CD4-positive, alpha-beta T cell (primary cell): Measurements from ENCODE around the gene HSPB2. TPM values are rescaled to one million over a fixed set of nuclear protein-coding genes. Genes with fewer than 3 reads are reported as not detected.

Experiments
- ATAC-seq: fragments of 200-7000 bp; cut with Tn5 transposase; one replicate; pipeline ENCODE4 v1.10.0; 2022; ENCODE audit warnings: mild to moderate bottlenecking; ENCODE audit not compliant: poor library complexity
- CTCF ChIA-PET: fragments of 350-600 bp; sonication (Branson Sonifier 250); formaldehyde crosslinking; loops from one replicate; lab custom pipeline; 2021; ENCODE audit warnings: antibody characterized with exemption, inconsistent platforms; lab: Charles Lee
- POLR2A ChIA-PET: fragments of 350-600 bp; sonication (Branson Sonifier 250); formaldehyde crosslinking; loops from one replicate; lab custom pipeline; 2021; ENCODE audit warnings: antibody characterized with exemption, inconsistent platforms; lab: Charles Lee
- DNase-seq, 14 experiments: peaks; one replicate each; pipeline ENCODE4 v3.0.0-alpha.2; 2013 to 2020; ENCODE audit warnings: mixed read lengths in 2 of 14
- H3K27ac ChIP-seq, 2 donors: one replicate each; pipeline versions ENCODE4 v1.5.1 to v1.7.0; 2013; ENCODE audit warnings: low read length in 2 of 2, low read depth in 1 of 2, mild to moderate bottlenecking in 1 of 2
- H3K27me3 ChIP-seq, 2 experiments: 1 replicate in 1 of 2; 2 replicates in 1 of 2; pipeline versions ENCODE4 v1.6.1 to v1.7.0; 2013; ENCODE audit warnings: low read length in 2 of 2, control low read depth in 1 of 2, mild to moderate bottlenecking in 1 of 2, moderate library complexity in 1 of 2; ENCODE audit not compliant: insufficient read depth in 2 of 2, control insufficient read depth in 1 of 2
- H3K36me3 ChIP-seq: one replicate; pipeline ENCODE4 v1.6.1; 2013; ENCODE audit warnings: low read length, control low read depth; ENCODE audit not compliant: insufficient read depth
- H3K4me1 ChIP-seq: one replicate; pipeline ENCODE4 v1.6.1; 2013; ENCODE audit warnings: low read length, control low read depth; ENCODE audit not compliant: insufficient read depth
- H3K4me3 ChIP-seq: one replicate; pipeline ENCODE4 v1.5.1; 2013; ENCODE audit warnings: mild to moderate bottlenecking, low read length, moderate library complexity
- H3K9me3 ChIP-seq, 2 experiments: 1 replicate in 1 of 2; 2 replicates in 1 of 2; pipeline versions ENCODE4 v1.6.1 to v1.7.0; 2013; ENCODE audit warnings: low read length in 2 of 2, mild to moderate bottlenecking in 2 of 2, control low read depth in 1 of 2, moderate library complexity in 1 of 2; ENCODE audit not compliant: control insufficient read depth in 1 of 2, insufficient read depth in 1 of 2
- H3K27ac Mint-ChIP-seq: one replicate; pipeline ENCODE4 v1.8.0; 2020; ENCODE audit warnings: mixed read lengths
- H3K27me3 Mint-ChIP-seq: one replicate; pipeline ENCODE4 v1.8.0; 2021; ENCODE audit warnings: mixed read lengths
- H3K36me3 Mint-ChIP-seq: one replicate; pipeline ENCODE4 v1.8.0; 2021; ENCODE audit warnings: low read depth, mixed read lengths
- H3K4me1 Mint-ChIP-seq: one replicate; pipeline ENCODE4 v1.8.0; 2021; ENCODE audit warnings: low read depth, mixed read lengths
- H3K4me3 Mint-ChIP-seq: one replicate; pipeline ENCODE4 v1.8.0; 2020; ENCODE audit warnings: mild to moderate bottlenecking, mixed read lengths
- H3K9me3 Mint-ChIP-seq: one replicate; pipeline ENCODE4 v1.8.0; 2020; ENCODE audit warnings: mixed read lengths
- intact Hi-C, 2 experiments: fragments of 100-400 bp; cut with DNase I in 1 of 2; cut with micrococcal nuclease in 1 of 2; formaldehyde crosslinking; loops; one replicate each; pipeline versions ENCODE4 v1.15.1 to v1.9.0; 2023 to 2025; cut with DNase I, micrococcal nuclease
- polyA plus RNA-seq, 2 donors: library from polyadenylated mRNA; unstranded; fragments of 120-200 nt; gene quantifications; one replicate each; pipeline ENCODE4 v1.2.1, GENCODE V29; 2013
- total RNA-seq, 174 experiments: library from RNA in 2 of 174; stranded (reverse) in 2 of 174; gene quantifications; one replicate each; pipeline ENCODE4 v1.2.3 and lab custom pipeline; 2021 to 2026
- TF ChIP-seq, protein P1 (sequence below): fragments of 200-600 bp; IDR thresholded peaks from one replicate; pipeline ENCODE4 v1.8.0; 2022; ENCODE audit warnings: antibody characterized with exemption, mild to moderate bottlenecking

HSPB2 gene, protein sequence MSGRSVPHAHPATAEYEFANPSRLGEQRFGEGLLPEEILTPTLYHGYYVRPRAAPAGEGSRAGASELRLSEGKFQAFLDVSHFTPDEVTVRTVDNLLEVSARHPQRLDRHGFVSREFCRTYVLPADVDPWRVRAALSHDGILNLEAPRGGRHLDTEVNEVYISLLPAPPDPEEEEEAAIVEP
- not detected for total RNA-seq
- polyA plus RNA-seq (2013, experiment 1 of 2), result not detected
- polyA plus RNA-seq (2013, experiment 2 of 2), result 4.2 TPM
- total RNA-seq (lab: John Stamatoyannopoulos, UW), result 0 reads per million in 172 experiments

DNA sequence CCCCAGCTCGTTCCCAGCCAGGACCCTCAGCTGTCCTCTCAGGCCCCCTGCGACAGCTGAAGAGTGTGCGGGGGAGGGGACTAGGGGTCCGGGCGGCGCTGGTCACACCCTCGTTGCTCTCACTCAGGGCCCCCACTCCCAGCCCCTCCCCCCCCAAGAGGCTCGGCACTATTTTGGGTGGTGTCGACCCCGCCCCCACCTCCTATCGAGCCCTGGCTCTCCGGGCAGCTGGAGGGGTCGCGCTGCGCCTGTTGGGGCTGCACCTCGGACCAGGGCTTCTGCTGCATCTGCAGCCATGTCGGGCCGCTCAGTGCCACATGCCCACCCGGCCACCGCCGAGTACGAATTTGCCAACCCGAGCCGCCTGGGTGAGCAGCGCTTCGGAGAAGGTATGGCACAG, at the start of gene HSPB2:
TSS of gene HSPB2 (plus strand) at position 200 of the 400 bp plus-strand sequence. CDS start at position 296, 96 bp downstream.
- ATAC-seq (no peak), DNase-seq (no peak)
- H3K27ac Mint-ChIP-seq, result no peak within 1 kb of the TSS
- intact Hi-C loops, result no loop called here
- no peak within 1 kb of the TSS for H3K27ac ChIP-seq
- no peaks in the 10 kb centered on the region for H3K4me1 Mint-ChIP-seq
- H3K27me3 ChIP-seq, result peaks cover 32 to 39% of the 10 kb centered on the region in 2 experiments
- H3K27me3 Mint-ChIP-seq, result peaks cover 73% of the 10 kb centered on the region
- CTCF ChIA-PET, result no interaction called here
- H3K4me3 ChIP-seq, result no peak within 1 kb of the TSS
- H3K9me3 Mint-ChIP-seq, result no peaks in the 10 kb centered on the region
- H3K4me3 Mint-ChIP-seq, result no peak within 1 kb of the TSS
- H3K9me3 ChIP-seq, result peaks cover 0 to 7% of the 10 kb centered on the region in 2 experiments
- POLR2A ChIA-PET, result no interaction called here
- H3K4me1 ChIP-seq, result no peaks in the 10 kb centered on the region
- no peaks in the 10 kb centered on the region for H3K36me3 Mint-ChIP-seq
- TF ChIP-seq, protein P1, sequence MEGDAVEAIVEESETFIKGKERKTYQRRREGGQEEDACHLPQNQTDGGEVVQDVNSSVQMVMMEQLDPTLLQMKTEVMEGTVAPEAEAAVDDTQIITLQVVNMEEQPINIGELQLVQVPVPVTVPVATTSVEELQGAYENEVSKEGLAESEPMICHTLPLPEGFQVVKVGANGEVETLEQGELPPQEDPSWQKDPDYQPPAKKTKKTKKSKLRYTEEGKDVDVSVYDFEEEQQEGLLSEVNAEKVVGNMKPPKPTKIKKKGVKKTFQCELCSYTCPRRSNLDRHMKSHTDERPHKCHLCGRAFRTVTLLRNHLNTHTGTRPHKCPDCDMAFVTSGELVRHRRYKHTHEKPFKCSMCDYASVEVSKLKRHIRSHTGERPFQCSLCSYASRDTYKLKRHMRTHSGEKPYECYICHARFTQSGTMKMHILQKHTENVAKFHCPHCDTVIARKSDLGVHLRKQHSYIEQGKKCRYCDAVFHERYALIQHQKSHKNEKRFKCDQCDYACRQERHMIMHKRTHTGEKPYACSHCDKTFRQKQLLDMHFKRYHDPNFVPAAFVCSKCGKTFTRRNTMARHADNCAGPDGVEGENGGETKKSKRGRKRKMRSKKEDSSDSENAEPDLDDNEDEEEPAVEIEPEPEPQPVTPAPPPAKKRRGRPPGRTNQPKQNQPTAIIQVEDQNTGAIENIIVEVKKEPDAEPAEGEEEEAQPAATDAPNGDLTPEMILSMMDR, result no peak
- no peaks in the 10 kb centered on the region for H3K36me3 ChIP-seq

DNA sequence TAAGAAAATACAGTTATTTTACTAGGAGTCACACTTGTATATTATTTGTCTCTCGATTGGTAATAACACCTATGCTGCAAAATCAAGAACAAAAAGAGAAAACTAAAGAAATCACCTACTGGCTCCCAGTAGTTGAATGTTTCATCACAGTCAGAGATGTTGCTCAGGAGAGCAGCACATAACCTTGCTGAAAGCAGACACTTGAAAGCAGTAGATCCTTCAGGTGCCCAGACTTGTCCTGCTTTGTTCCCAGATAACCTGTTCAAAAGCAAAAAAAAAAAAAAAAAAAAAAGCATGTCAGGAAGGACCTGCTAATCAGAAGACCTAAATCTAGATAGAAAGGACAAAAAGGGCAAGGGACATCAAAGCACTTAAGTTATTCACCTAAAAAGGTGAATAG, 42.4 kb upstream of the HSPB2 start:
- H3K36me3 Mint-ChIP-seq, result peaks cover 50% of the 10 kb centered on the region
- H3K27me3 Mint-ChIP-seq, result no peaks in the 10 kb centered on the region
- DNase-seq (no peak), ATAC-seq (no peak)
- H3K27ac ChIP-seq, result no peak overlapping the region
- POLR2A ChIA-PET, result interaction anchor here (1.8 to 2.9 kb wide), 5 partner anchors 10 to 267 kb away, joined by 5 to 26 read pairs (median 11); partner anchors contain the start of genes PPP2R1B, SDHD and TIMM8B
- H3K9me3 Mint-ChIP-seq, result no peaks in the 10 kb centered on the region
- CTCF ChIA-PET, result interaction anchor here (1.1 to 1.2 kb wide), 3 partner anchors 8 to 283 kb away, joined by 3 to 4 read pairs (median 3); no protein-coding TSS in a partner anchor
- H3K27me3 ChIP-seq, result no peaks in the 10 kb centered on the region
- peak overlapping the region; percentile 93 for H3K27ac Mint-ChIP-seq
- peaks cover 35% of the 10 kb centered on the region for H3K4me1 Mint-ChIP-seq
- H3K4me3 Mint-ChIP-seq, result peak overlapping the region; percentile 48
- TF ChIP-seq, protein P1, result no peak
- H3K4me1 ChIP-seq, result peaks cover 19% of the 10 kb centered on the region
- intact Hi-C loops, result loop anchor here in 1 of 2 experiments (2.0 to 5.0 kb wide), 3 partner anchors 103 to 1442 kb away; partner anchors contain the start of genes PPP2R1B and TTC12
- H3K36me3 ChIP-seq, result peaks cover 32% of the 10 kb centered on the region
- H3K4me3 ChIP-seq, result no peak overlapping the region
- H3K9me3 ChIP-seq, result no peaks in the 10 kb centered on the region

DNA sequence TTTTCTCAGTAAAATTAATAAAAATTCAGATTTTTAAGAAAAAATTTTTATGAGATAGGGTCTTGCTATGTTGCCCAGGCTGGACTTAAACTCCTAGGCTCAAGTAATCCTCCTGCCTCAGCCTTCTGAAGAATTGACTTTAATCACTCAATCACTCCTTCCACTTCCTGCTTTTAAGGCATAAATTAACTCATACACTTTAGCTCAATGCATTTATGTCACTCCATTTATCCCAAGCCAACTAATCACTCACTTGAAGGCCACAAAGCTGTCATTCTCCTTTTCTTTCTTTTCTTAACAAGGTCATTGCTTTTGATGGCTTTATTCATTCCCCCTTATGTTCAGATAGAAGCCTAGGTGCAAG, 42.0 kb upstream of the HSPB2 start:
- TF ChIP-seq, protein P1, result no peak
- peak overlapping the region; percentile 93 for H3K27ac Mint-ChIP-seq
- no peak for DNase-seq
- peaks cover 48% of the 10 kb centered on the region for H3K36me3 Mint-ChIP-seq
- Histone ChIP-seq H3K27me3 (no peaks in the 10 kb centered on the region), H3K36me3 (peaks cover 32% of the 10 kb centered on the region), H3K4me3 (peak overlapping the region; percentile 82), H3K9me3 (no peaks in the 10 kb centered on the region), H3K4me1 (peaks cover 19% of the 10 kb centered on the region), H3K27ac (peak overlapping the region; percentile 83 to 84)
- no peak for ATAC-seq
- ChIA-PET CTCF (interaction anchor here (1.1 to 1.6 kb wide), 6 partner anchors 8 to 284 kb away, joined by 3 to 6 read pairs (median 4); no protein-coding TSS in a partner anchor), POLR2A (interaction anchor here (1.3 to 2.9 kb wide), 7 partner anchors 10 to 268 kb away, joined by 3 to 26 read pairs (median 7); partner anchors contain the start of genes PPP2R1B, SDHD and TIMM8B)
- intact Hi-C loops, result loop anchor here in 1 of 2 experiments (2.0 to 5.0 kb wide), 3 partner anchors 103 to 1442 kb away; partner anchors contain the start of genes PPP2R1B and TTC12
- H3K4me3 Mint-ChIP-seq, result peak overlapping the region; percentile 90
- H3K4me1 Mint-ChIP-seq, result peaks cover 35% of the 10 kb centered on the region
- no peaks in the 10 kb centered on the region for H3K9me3 Mint-ChIP-seq
- no peaks in the 10 kb centered on the region for H3K27me3 Mint-ChIP-seq
